LNCaP clone FGC (cell line): Measurements from ENCODE around the gene EBF4.

ENCODE experiments used
- DNase-seq: peaks from one replicate; pipeline ENCODE4 v3.0.0-alpha.2; 2011; ENCODE audit warnings: low read depth
- H3K4me3 ChIP-seq: 2 replicates; pipeline ENCODE4 v1.5.1; 2011; ENCODE audit warnings: mild to moderate bottlenecking, low read depth, low read length, control low read depth
- CTCF ChIP-seq: IDR thresholded peaks from 2 replicates; pipeline ENCODE4 v1.5.1; 2012; ENCODE audit warnings: mild to moderate bottlenecking; ENCODE audit not compliant: control insufficient read depth, insufficient read depth; ENCODE audit errors: extremely low read depth

EBF4 gene

GRCh38 chr20:2745060-2745910, 52.7 kb downstream of the EBF4 start:
- no peak overlapping the region for H3K4me3 ChIP-seq
- no peak for DNase-seq
- TF ChIP-seq CTCF: no peak

GRCh38 chr20:2745936-2746635, 53.5 kb downstream of the EBF4 start:
- no peak for DNase-seq
- no peak for TF ChIP-seq CTCF
- H3K4me3 ChIP-seq: no peak overlapping the region

- DNase-seq: no peak
- H3K4me3 ChIP-seq: no peak overlapping the region
- no peak for TF ChIP-seq CTCF
Observed at GRCh38 chr20:2746636-2747265, 54.2 kb downstream of the EBF4 start.

GRCh38 chr20:2747676-2748235, 55.2 kb downstream of the EBF4 start:
- H3K4me3 ChIP-seq: no peak overlapping the region

GRCh38 chr20:2748551-2749342, 56.2 kb downstream of the EBF4 start:
- DNase-seq: no peak

More at GRCh38 chr20:2747676-2748235, 55.2 kb downstream of the EBF4 start:
- TF ChIP-seq CTCF: no peak
- no peak for DNase-seq

More at GRCh38 chr20:2748551-2749342, 56.2 kb downstream of the EBF4 start:
- no peak overlapping the region for H3K4me3 ChIP-seq
- TF ChIP-seq CTCF: no peak
